Measurements from ENCODE around the gene GOSR2.

GOSR2 gene

GRCh38 chr17:46922804-46923635, at the start of gene GOSR2:
Gene GOSR2, plus strand, starts transcription at chr17:46923160. Its CDS starts 33 bp downstream, at chr17:46923193.
- in situ Hi-C loops (cut with HindIII; ENCODE audit: low sequenced_read_pairs) = loop anchor here (5.0 kb wide), 1 partner anchor 66 kb away; no protein-coding TSS in a partner anchor

- in situ Hi-C loops (cut with HindIII; ENCODE audit: low sequenced_read_pairs) = no loop called here
These were observed 48.9 kb upstream of the GOSR2 start for GRCh38 chr17:46873941-46874645.

GRCh38 chr17:46874906-46875305, 48.1 kb upstream of the GOSR2 start:
- in situ Hi-C loops (cut with HindIII; ENCODE audit: low sequenced_read_pairs) = no loop called here

- in situ Hi-C loops (cut with HindIII; ENCODE audit: low sequenced_read_pairs) = no loop called here
These were observed 47.1 kb upstream of the GOSR2 start for GRCh38 chr17:46875849-46876352.

GRCh38 chr17:46876353-46876887, 46.5 kb upstream of the GOSR2 start:
- in situ Hi-C loops (cut with HindIII; ENCODE audit: low sequenced_read_pairs) = no loop called here

- in situ Hi-C loops (cut with HindIII; ENCODE audit: low sequenced_read_pairs) = no loop called here
These were observed 46.0 kb upstream of the GOSR2 start for GRCh38 chr17:46876926-46877325.

GRCh38 chr17:46877466-46877865, 45.5 kb upstream of the GOSR2 start:
- in situ Hi-C loops (cut with HindIII; ENCODE audit: low sequenced_read_pairs) = no loop called here

- in situ Hi-C loops (cut with HindIII; ENCODE audit: low sequenced_read_pairs) = no loop called here
These were observed 44.9 kb upstream of the GOSR2 start for GRCh38 chr17:46878055-46878454.

GRCh38 chr17:46879101-46879500, 43.9 kb upstream of the GOSR2 start:
- in situ Hi-C loops (cut with HindIII; ENCODE audit: low sequenced_read_pairs) = no loop called here

GRCh38 chr17:46881015-46881414, 41.9 kb upstream of the GOSR2 start:
- in situ Hi-C loops (cut with HindIII; ENCODE audit: low sequenced_read_pairs) = no loop called here

- in situ Hi-C loops (cut with HindIII; ENCODE audit: low sequenced_read_pairs) = no loop called here
These were observed 40.3 kb upstream of the GOSR2 start for GRCh38 chr17:46882666-46883065.

GRCh38 chr17:46883871-46884520, 39.0 kb upstream of the GOSR2 start:
- in situ Hi-C loops (cut with HindIII; ENCODE audit: low sequenced_read_pairs) = no loop called here

- in situ Hi-C loops (cut with HindIII; ENCODE audit: low sequenced_read_pairs) = no loop called here
These were observed 38.4 kb upstream of the GOSR2 start for GRCh38 chr17:46884552-46884951.

- in situ Hi-C loops (cut with HindIII; ENCODE audit: low sequenced_read_pairs) = loop anchor here (5.0 kb wide), 1 partner anchor 43 kb away; no protein-coding TSS in a partner anchor
These were observed 37.3 kb upstream of the GOSR2 start for GRCh38 chr17:46885415-46886309.

GRCh38 chr17:46886310-46886663, 36.7 kb upstream of the GOSR2 start:
- in situ Hi-C loops (cut with HindIII; ENCODE audit: low sequenced_read_pairs) = loop anchor here (5.0 kb wide), 1 partner anchor 44 kb away; no protein-coding TSS in a partner anchor

- in situ Hi-C loops (cut with HindIII; ENCODE audit: low sequenced_read_pairs) = loop anchor here (5.0 kb wide), 1 partner anchor 45 kb away; no protein-coding TSS in a partner anchor
These were observed 35.2 kb upstream of the GOSR2 start for GRCh38 chr17:46887717-46888116.

GRCh38 chr17:46888727-46889126, 34.2 kb upstream of the GOSR2 start:
- in situ Hi-C loops (cut with HindIII; ENCODE audit: low sequenced_read_pairs) = loop anchor here (5.0 kb wide), 1 partner anchor 46 kb away; no protein-coding TSS in a partner anchor

- in situ Hi-C loops (cut with HindIII; ENCODE audit: low sequenced_read_pairs) = loop anchor here (5.0 kb wide), 1 partner anchor 47 kb away; no protein-coding TSS in a partner anchor
These were observed 33.4 kb upstream of the GOSR2 start for GRCh38 chr17:46889519-46889918.

GRCh38 chr17:46889992-46890564, 32.9 kb upstream of the GOSR2 start:
- in situ Hi-C loops (cut with HindIII; ENCODE audit: low sequenced_read_pairs) = loop anchor here (5.0 kb wide), 1 partner anchor 48 kb away; no protein-coding TSS in a partner anchor
